Uterus (tissue), 2 donors: ENCODE results near the gene NEK10.

Experiments used
- CTCF ChIP-seq, 4 experiments: fragments of 200-600 bp in 2 of 4; fragments of 450-650 bp in 2 of 4; sonication (generic) in 2 of 4; IDR thresholded peaks; one replicate each; pipeline ENCODE4 v1.5.1; 2016 to 2019; ENCODE audit warnings: antibody characterized with exemption in 4 of 4, mild to moderate bottlenecking in 2 of 4, moderate library complexity in 1 of 4
- POLR2A ChIP-seq, 2 donors: fragments of 450-650 bp; IDR thresholded peaks; one replicate each; pipeline ENCODE4 v1.6.1; 2016; ENCODE audit warnings: antibody characterized with exemption in 2 of 2, mild to moderate bottlenecking in 1 of 2, moderate library complexity in 1 of 2

GRCh38 chr3:27108322-27108721, 260.9 kb downstream of the NEK10 start:
- TF ChIP-seq CTCF (IDR thresholded peaks at IDR 0.05) (no peak), POLR2A (IDR thresholded peaks at IDR 0.05) (no peak)
